Hepatic stellate cell (primary cell): ENCODE results near the gene NR4A1.

Source experiments
- DNase-seq: peaks from one replicate; pipeline ENCODE4 v3.0.0; 2011; ENCODE audit warnings: low spot score

NR4A1 gene

GRCh38 chr12:52050758-52051541, at the start of gene NR4A1:
TSS of gene NR4A1 (plus strand) at chr12:52051442. CDS start at chr12:52054329, 2,887 bp downstream.
- DNase-seq: peak; percentile 99

- DNase-seq: no peak
These were observed 48.2 kb upstream of the NR4A1 start for GRCh38 chr12:52003016-52003550.

GRCh38 chr12:52003591-52003990, 47.7 kb upstream of the NR4A1 start:
- no peak for DNase-seq

DNA sequence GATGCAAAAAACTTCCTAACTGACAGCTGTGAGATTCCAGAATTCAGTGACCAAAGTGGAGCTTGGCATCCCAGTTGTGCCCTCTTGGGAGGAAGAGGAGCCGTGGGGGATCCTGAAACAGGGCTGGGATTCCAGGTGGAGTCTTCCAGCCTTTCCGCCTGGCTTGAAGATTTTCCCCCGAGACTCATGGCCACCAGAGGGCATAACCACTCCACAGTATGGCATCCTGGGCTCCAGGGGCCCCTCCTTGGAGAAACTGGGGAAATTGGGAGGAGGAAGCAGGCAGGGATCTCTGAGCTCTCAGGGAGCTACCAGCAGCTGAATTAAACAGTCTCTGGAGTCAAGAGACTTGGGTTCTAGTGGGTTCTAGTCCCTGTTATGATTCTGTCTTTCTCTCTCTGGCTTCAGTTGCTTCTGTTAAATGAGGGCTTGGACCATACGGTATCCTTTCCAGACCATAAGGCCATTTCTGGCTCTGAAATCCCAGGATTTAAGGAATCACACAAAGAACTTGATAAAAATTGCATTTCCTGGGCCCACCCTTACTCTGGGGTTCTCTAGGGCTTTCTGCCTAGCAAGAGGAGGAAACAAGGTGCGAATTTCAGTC, 47.1 kb upstream of the NR4A1 start:
- DNase-seq: peak; percentile 86

DNA sequence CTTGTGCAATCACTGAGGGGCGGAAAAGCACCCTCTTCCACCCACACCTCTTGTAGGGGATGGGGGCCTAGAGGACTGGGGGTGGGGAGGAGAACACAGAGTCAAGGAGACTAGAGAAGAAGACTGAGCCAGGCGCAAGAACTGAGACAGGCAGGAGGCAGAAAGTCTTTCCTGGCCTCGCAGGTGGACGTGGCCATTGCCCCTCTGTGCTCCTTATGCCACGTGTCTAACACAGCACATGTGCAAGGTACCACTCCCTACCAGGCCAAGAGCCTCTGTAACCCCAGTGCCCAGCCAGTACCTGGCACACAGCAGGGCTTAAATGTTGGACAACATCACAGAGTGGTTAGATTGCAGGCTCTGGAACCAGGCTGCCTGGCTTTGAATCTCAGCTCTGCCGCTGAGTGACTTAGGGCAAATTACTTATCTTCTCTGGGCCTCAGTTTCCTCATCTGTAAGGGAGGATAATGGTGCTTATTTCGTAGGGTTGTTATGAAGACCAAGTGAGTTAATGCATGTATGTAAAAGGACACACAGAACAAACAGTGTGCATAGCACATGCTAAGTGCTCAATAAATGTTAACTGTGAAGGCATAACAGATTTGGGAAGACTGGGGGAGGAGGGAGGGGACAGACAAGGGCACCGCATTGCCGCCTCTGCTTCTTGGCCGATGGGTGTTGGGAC, 45.9 kb upstream of the NR4A1 start:
- DNase-seq: no peak

- DNase-seq: no peak
These were observed 45.1 kb upstream of the NR4A1 start for GRCh38 chr12:52005903-52006703.

GRCh38 chr12:52006726-52007157, 44.5 kb upstream of the NR4A1 start, which contains the start of gene TAMALIN:
TSS of gene TAMALIN (plus strand) at chr12:52006946. CDS start at chr12:52007020, 74 bp downstream.
- peak; percentile 79 for DNase-seq

- peak; percentile 30 for DNase-seq
These were observed 43.9 kb upstream of the NR4A1 start for GRCh38 chr12:52007158-52007921.

- no peak for DNase-seq
These were observed 43.2 kb upstream of the NR4A1 start for GRCh38 chr12:52007982-52008510.

- DNase-seq: no peak
These were observed 42.0 kb upstream of the NR4A1 start for GRCh38 chr12:52009081-52009751.

DNA sequence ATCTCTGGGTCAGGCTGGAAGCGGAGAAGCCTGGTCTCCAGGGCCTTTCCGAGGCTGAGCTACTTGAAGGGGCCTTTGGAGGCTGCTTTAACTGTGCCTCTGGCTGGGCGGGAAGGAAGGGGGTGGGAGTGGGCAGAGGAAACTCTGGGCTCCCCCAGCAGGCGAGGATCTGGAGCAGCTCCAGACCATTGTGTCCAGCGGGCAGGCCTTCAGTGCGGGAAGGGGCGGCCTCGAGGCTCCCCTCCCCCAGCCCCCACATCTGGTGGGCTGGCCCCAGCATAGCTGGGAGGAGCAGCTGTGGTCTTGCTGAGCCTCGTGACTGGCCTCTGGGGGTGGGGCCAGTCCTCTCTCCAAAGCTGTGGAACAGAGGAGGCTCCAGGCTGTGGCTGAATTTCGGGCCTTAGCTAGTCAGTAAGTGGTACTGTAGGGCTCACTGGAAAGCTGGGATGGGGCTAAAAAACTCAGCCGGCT, 41.1 kb upstream of the NR4A1 start:
- peak; percentile 89 for DNase-seq

GRCh38 chr12:52010692-52011601, 40.3 kb upstream of the NR4A1 start:
- DNase-seq: no peak

- no peak for DNase-seq
These were observed 39.5 kb upstream of the NR4A1 start for GRCh38 chr12:52011602-52012214.

GRCh38 chr12:52013626-52014310, 37.5 kb upstream of the NR4A1 start:
- no peak for DNase-seq

GRCh38 chr12:52014567-52015530, 36.4 kb upstream of the NR4A1 start:
- no peak for DNase-seq

DNA sequence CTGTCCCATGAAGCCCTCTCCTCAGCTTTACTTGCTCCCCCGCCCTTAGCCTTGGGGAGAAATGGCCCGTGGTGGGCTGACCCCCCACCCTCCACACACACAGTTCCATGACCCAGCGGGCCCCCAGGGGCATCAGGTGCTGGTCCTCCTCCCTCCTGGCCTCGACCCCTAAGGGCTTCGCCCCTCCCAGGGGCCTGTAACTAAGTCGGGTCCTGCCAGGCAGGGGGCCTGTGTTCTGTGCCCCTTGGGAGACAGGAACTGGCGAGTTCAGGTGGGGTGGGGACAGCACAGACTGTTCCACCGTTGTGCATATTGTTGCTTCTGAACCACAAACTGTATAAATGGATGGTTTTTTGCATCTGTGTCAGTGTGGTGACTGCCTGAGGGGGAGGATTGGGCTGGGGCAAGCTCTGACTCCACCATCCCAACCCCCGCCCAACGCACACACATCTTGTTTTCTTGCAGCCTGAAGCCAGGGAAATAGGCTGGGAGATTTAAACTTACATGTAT, 35.7 kb upstream of the NR4A1 start:
- DNase-seq: no peak
